GM18526 (cell line): Measurements from ENCODE around the gene PSMG3.

Experiments used
- POLR2A ChIP-seq: IDR thresholded peaks from 3 replicates; pipeline ENCODE4 v1.6.1; 2011; ENCODE audit not compliant: insufficient read length; ENCODE audit errors: extremely low read depth

PSMG3 gene

GRCh38 chr7:1529383-1530116, 40.3 kb downstream of the PSMG3 start:
- no peak for TF ChIP-seq POLR2A

- no peak for TF ChIP-seq POLR2A
Measured at GRCh38 chr7:1526271-1526754, 43.5 kb downstream of the PSMG3 start.

GRCh38 chr7:1525409-1525808, 44.4 kb downstream of the PSMG3 start:
- TF ChIP-seq POLR2A, result no peak

DNA sequence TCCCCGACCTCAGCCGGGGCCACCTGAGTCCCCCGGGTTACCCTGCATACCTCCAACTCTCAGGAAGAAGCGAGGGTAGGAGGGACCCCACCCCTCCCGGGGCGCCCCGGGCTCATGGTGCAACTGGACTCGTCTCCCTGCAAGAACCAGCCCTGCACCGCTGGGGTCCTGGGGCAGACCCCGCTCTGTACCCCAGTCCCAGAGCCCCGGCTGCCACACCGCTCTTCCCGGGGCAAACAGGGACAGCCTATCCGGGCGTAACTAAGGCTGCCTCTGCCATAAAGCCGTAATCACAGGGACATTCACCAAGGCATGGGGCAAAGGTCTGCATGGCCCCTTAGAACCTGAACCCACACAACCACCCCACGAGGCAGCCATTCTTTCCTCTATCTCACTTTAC, 46.0 kb downstream of the PSMG3 start:
- TF ChIP-seq POLR2A, result no peak

- no peak for TF ChIP-seq POLR2A
Measured at GRCh38 chr7:1523208-1523607, 46.6 kb downstream of the PSMG3 start.

GRCh38 chr7:1521456-1521855, 48.4 kb downstream of the PSMG3 start:
- TF ChIP-seq POLR2A, result no peak

- no peak for TF ChIP-seq POLR2A
Measured at GRCh38 chr7:1520539-1521234, 49.1 kb downstream of the PSMG3 start.
